Tongue (tissue), 2 donors: ENCODE measurements around the gene SHISAL1. TPM values are rescaled to one million over a fixed set of nuclear protein-coding genes. Genes with fewer than 3 reads are reported as not detected.

ENCODE experiments used
- DNase-seq: peaks from one replicate; pipeline ENCODE4 v3.0.0-alpha.2; 2015
- total RNA-seq: library from RNA; depleted of rRNA; stranded (reverse); fragments of >200 nt; gene quantifications from one replicate; pipeline ENCODE4 v1.2.3, GENCODE V29; 2014

The SHISAL1 gene
- total RNA-seq, 1 donor from 2014 or later: 11.2 TPM

DNA sequence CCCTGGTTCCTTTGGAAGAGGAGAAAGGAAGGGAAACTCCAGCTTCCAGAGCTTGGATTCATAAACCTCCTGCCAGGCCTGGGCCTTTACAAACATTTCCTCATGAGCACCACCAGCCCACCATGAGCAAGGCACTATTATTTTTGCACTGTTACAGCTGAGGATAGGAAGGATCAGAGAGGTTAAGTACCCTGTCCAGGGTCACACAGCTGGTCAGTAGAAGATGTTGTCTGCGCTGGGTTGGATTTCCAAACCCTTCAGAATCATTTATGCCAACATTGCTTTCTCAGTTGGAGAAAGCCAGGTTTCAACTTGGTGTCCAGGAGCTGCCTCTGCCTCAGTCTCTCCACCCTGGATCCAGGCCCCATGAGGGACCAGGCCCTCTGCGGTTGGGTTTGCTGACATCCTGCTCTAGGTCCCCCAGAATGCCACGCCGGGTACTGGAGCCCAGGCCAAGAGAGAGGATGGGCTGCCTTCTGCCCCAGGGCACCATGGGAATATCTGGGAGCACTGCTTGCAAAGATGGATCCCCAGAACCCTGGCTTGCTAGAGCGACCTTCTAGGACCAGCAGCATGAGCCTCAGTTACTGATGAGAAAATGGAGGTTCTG is 29.7 kb upstream of the SHISAL1 start:
- DNase-seq: no peak

DNA sequence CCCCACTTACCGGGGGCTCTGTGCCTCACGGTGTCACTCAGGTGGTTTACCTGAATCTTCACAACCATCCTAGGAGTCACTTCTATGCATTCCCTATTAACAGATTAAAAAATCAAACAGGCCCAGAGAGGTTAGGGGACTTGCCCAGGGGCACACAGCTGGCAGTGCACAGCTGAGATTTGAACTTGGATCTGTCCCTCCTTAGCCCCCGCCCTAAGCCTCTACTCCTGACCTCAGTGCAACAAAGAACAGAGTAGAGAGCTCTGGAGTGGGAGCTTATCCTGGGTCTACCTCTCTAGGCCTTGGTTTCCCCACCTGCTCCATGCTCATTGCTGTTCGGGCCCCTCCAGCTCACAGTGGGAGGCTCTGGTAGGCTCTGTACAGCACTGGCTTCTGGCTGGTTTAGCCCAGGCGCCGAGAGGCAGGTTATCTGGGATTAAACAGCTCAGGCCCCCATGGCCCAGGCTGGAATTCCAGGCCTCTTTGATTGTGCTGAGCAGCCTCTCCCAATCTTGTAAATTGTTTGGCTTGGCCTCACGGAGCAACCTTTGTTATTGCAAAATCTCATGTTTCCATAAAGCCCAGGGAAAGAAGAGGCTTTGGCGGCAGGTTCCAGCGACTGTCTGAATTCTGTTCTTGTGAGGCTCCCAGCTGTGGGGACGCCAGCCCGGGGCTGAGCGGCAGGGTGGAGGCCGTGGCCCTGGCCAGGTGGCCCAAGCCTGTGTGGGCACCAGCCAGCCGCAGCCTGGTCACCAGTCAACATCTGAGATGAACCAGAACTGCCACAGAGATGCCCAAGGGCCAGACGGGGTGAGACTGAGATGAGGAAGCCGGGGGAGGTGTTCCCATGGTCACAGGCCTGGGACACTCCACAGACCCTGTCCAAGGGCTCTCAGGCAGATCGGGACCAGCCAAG is 28.9 kb upstream of the SHISAL1 start:
- peak; percentile 62 for DNase-seq

DNA sequence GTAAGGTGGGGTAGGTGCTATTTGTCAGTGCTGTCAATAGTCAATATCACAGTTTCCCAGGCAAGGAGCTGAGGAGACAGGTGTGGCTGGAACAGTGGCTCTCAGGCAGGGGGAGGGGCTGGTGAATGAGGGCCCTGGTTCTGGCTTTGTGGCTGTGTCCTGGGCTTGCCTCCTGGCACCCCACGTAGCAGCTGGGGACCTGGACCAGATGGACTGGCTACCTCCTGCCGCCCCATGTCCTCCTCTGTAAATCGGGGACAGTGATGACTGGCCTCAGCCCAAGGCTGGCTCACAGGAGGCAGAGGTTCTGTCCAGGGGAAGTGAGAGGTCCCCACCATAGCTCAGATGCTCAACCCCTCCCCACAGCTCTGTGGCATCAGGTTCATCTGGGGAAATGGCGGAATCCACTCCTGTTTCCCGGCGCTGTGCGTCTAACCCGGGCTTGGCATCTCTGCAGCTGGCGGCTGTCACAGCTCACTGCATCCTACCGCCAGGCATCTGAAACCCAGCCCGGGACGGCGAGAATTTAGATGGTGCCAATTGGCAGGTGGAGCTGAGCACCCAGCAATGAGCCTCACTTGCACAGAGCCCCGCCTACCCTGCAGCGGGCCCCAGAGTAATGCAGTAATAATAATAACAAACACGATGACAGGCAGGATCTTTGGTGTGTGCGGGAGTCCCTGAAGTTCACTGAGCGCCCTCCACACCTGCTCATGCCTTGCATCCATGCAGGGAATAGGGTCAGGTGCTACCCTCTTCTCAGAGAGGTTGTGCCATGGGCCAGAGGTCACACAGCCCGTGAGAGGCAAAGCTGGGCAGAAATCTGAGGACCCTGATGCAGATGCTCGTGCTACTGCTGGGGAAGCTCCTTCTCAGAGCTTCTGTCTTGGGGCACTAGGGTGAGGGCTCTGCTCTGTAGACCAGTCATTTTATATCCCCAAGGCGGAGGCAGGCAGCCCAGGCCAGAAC is 27.8 kb upstream of the SHISAL1 start:
- DNase-seq: peak; percentile 53

DNA sequence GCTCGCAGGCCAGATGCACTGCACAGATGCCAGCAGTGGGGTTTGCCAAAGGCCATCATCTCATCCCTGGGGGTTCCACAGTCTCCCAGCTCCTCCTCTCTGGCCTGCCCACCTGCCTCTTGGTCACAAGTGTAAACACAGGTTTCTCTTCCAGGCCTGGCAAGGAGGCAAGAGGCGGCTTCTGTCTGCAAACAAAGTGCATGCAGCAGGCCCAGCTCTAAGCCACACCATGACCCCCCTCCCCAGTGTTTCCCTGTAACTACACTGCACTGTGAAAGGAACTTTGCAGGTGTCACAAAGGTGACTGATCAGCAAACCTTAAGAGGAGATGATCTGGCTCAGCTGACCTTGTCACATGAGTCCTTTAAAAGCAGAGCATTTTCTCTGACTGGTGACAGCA is 26.2 kb upstream of the SHISAL1 start:
- DNase-seq: no peak

DNA sequence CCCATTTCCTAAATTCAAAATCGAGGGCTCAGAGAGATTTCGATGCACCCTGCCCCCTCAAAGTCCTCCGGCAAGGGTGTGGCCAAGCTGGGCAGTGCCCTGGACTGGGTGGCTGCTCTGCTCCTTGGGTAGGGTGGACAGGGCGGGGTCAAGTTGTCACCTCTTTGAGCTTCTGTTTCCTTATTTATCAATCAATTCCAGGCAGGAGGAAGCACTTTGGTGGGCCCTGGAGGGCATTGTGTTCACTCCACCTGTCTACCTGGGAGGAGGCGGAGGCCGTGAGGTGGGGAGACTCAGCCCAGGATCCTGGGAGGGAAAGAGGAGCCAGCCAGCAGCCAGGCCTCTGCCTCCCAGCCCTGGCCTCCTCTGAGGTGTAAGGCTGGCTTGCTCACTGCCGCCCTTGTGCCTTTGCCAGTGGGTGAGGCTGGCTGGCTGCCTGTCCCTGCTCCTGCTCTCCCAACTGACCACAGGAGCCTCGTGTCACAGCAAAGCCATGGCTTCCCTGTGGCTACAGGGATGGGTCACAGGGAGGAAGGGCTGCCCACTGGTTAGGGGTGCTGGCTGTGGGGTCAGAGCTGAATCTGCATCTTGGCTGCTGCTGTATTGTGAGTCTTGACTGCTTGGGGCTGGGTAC is 25.5 kb upstream of the SHISAL1 start:
- DNase-seq: no peak

DNA sequence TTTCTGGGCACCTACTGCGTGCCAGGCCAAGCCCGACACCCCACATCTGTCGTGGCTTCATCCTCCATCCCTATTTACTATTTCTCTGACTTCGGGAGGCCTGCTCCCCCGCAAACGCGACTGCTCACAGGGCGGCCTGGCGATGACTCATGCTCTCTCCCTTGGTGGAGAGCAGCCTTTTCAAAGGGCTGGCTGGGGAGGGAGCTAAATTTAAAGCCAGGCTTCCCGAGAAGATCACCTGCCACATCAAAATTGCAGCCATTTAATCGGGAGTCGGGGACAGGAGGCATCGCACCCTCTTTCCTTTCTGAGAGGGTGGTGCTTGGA is 24.9 kb upstream of the SHISAL1 start:
- DNase-seq: no peak

DNA sequence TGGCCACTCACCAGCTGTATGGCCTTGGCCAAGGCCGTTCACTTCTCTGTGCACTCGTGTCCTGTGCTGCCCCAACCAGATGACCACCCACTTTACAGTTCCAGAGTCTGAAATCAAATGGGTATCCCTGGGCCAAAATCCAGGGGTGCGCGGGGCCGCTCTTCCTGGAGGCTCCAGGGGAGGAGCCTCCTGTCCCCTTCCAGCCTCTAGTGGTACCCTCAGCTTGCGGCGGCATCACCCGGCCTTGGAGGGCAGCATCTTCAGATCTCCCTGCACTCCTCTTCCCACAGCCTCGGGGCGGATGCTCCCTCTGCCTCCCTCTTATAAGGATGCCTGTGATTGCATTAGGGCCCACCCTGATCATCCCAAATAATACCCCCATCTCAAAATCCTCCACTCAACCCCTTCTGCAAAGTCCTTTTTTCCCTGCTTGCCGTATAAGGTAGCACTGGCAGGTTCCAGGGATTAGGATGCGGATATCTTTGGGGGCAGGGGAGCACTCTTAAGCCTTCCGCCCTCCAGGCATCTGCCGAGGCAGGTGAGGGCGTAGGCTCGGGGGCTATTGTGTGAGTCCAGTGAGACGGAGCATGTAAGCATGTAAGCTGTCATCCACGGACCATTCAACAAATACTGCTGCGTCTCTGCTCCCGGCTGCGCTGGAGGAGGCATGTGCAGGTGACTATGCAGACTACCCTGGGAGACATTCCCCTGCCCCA is 24.4 kb upstream of the SHISAL1 start:
- no peak for DNase-seq

DNA sequence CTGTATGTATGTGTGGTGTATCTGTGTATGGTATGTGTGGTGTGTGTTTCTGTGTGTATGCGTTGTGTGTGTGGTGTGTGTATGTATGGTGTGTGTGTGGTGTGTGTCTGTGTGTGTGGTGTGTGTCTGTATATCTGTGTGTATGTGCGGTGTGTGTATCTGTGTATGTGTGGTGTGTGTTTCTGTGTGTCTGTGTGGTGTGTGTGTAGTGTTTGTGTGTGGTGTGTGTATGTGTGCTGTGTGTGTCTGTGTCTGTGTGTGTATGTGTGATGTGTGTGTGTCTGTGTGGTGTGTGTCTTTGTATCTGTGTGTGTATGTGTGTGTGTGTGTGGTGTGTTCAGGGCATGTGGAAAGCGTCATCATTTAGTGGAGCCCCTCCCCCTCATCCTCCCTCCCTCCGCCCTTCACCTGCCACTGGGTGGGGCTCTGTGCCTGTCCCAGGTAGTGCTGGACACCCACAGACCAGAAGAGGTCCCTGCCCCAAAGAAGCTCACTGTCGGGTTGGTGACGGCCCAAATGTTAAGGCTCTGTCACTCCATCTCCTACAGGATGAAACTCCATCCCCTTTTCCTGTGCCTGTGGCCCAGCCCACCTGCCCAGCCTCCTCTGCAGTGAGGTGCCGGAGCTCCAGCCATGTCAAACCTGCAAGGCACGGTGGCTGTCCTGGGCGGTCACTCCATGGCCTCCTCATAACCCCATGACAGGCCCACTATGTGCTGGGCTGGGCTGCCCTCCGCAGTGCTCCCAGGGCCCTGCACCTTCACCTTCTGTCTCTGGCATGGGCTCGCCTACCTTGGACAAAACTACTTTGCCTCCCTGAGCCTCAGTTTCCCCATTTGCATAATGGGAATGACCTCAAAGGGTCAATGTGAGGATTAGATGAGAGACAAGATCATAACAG is 23.4 kb upstream of the SHISAL1 start:
- no peak for DNase-seq

- no peak for DNase-seq
Measured at GRCh38 chr22:44335066-44335839, 22.5 kb upstream of the SHISAL1 start.

DNA sequence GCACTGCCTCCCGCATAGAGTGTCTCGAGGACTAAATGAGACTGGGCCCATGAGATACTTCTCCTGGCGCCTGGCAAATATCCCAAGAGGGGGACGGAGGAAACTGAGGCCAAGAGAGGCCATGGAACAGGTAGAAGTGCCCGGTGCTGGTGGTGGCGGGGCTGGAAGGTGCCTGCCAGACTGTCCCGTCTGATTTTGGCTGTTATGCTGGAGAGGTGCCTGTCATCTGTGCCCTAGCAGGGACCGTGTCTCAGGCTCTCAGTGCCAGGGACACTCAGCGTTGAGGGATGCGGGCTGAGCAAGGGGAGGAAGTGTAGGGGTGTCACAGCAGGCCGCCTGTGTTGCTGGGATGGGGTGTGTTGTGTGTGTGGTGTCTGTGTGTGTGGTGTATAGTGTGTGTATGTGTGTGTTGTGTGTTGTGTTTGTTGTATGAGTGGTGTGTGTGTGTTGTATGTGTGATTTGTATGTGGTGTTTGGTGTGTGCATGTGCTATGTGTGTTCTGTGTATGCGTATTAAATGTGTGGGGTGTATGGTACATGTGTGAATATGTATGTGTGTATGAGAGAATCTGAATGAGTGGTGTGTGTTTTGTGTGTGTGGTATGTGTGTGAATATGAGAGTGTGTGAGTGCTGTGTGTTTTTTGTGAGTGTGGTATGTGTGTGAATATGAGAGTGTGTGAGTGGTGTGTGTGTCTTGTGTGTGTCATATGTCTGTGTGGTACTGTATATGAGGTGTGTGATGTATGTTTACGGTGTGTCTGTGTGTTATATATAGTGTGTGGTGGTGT is 21.3 kb upstream of the SHISAL1 start:
- no peak for DNase-seq

DNA sequence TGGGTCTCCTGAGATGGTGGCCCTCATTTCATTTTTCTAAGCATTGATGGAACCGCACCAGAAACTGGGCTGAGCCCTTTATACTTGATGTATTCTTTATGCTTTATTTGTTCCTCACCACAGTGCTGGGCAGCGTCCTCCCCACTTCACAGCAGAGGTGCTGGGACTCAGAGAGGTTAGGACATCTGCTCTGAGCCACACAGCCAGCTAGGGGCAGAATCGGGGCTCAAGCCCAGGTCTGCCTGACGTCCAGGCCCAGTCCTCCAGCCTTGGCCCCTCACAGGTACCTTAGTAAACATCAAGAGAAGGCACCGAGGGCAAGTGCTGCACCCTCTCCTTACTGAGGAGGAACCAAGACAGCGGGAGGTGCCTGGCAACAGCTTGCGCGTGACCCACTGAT is 20.2 kb upstream of the SHISAL1 start:
- no peak for DNase-seq

DNA sequence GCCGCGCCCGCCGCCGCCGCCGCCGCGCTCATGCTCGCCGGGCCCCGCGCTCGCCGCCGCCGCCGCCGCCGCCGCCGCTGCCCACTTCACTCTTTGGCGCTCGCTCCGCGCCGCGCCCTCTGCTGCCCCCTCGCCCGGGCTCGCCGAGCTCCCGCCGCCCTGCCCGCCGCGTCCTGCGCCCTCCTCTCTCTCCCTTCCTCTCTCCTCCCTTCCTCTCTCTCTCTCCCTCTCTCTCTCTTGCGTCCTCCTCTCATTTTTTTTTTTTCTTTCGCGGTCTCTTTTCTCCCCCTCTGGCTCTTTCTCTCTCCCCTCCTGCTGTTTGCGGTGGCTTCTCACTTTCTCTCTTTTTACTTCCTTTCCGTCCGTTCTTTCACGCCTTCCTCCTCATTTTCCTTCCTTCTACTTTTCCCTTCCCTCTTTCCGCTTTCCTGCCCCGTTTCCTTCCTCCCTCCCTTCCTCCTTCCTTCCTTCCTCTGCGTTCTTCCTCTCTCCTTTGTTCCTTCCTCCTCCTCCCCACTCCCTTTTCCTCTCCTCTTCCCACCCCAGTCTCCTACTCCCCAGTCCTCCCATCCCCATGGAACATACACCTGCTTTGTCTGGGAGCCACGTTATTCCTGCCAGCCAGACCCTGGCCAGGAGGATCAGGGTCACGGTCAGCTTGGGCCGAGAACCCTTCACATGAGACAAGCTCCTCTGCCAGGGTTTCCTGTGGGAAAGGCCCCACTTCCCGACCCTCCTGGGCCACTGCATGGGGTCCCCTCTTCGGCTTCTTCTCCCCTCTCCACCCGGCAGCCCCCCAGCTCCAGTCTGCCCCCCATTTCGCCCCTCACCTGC is 19.3 kb upstream of the SHISAL1 start:
- DNase-seq: peak; percentile 73

DNA sequence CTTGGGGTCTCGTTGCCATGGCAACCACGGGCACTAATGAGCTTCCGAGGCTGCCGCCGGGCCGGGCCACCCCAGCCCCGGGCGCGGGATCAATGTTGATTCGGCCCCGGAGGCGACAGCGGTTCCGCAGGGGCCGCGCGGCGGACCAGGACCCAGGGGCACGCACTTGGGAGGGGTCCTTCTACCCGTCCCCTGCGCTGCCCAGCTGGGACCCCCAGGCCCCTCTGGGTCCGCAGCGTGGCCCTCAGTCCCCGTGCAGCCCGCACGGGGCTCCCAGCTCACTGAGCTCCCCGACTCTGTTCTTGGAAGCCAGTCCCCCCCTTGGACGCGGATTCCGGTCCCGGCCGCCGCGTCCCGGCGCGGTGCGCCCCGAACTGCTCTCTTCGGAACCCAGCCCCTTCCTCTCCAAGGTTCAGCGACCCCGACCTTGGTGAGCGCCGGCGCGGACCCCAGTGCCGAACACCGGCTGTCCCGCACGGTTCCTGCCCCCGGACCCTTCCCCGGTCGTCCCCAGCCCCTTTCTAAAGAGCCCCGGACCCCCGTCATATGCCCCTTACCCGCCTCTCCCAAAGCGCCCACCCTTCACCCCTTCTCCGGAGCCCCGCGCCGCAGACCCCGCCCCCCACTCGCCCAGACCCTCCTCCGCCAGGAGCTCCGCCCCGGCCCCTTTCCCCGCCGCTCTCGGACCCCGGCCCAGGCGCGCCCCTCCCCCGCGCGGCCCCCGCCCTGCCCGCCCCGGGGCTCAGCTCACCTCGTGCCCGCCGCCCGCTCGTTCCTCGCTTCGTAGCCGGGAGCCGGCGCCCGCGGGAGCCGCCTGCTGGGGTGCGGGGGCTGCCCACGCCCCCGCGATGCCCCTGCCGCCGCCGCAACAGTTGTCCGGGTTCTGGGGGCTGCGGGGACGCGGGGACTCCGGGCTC is 18.3 kb upstream of the SHISAL1 start:
- no peak for DNase-seq

DNA sequence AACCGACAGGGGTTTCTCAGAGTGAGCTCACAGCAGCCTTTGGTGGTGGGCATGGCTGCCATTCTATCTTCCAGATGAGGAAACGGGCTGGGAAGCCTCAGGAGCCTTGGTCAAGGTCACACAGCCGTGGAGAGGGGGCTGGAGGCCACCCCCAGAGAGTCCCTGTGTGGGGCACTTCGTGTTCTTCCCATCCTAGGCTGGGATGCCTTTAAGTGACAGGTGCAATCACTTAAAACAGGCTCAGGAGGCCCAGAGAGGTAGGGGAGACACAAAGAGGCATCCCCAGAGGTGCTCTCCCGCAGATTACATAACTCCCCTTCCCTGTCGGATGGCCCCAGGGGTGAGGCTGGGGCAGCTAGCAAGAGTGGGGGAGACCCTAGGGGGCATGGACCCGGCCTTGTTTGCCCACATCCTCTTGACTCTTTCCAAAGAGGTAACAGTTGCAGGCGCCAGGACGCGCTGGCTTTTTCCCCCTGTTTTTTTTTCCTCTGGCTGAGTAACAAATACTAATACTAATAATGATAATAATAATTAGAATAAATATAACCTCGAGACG is 17.5 kb upstream of the SHISAL1 start:
- DNase-seq: no peak

DNA sequence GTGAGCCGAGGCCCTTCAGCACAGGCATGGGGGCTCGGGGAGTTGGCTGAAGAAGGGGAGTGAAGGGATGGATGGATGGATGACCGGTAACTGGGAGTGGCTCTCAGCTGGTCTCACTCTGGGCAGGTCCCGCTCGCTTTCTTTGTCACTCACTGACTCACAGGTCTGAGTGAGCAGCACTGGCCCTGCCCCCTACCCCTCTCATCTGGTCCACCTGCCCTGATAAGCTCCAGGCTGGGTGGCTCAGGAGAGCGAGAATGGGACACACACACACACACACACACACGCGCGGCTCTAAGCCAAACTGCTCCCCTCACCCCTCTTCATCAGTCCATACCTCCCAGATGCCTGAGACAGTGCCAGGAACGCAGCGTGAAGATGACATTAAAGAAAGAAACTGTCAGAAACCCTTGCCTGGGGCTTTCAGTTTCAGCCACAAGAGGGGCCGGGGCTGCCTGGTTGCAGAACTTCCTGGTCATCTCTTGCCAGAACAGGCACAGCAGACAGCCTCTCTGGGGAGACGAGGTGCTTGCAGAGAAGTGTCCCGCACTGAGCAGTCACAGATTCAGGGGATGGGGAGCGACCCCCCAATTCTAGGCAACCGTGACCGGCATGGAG is 16.5 kb upstream of the SHISAL1 start:
- DNase-seq: no peak

DNA sequence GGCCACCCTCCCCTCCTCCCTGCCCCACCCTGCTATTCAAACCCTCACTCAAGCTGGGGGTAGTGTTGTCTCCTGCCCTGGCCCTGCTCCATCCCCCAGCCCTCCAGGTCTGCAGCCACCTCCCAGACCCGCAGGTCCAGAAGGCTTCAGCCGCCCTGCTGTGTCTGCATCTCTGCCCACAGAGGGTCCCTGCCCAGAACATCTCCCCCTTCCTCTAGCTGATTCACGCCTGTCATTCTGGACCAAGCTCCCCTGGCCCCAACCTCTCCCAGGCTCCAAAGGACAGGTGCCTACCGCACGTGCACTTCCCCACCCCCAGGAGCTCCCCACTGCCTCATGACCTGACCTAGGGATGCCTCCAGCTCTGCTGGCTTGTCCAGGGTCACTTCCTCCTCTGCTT is 16.0 kb upstream of the SHISAL1 start:
- DNase-seq: no peak
